BE2C (cell line): Measurements from ENCODE around the gene CNKSR3.

ENCODE experiments used
- DNase-seq: peaks from one replicate; pipeline ENCODE4 v3.0.0-alpha.2; 2020
- H3K27me3 ChIP-seq: fragments of 250-450 bp; sonication (Bioruptor Pico); 2 replicates; pipeline ENCODE4 v1.5.1; 2020; ENCODE audit warnings: mild to moderate bottlenecking
- H3K36me3 ChIP-seq: fragments of 250-450 bp; sonication (Bioruptor Pico); 2 replicates; pipeline ENCODE4 v1.5.1; 2020; ENCODE audit warnings: mild to moderate bottlenecking
- H3K4me1 ChIP-seq: fragments of 250-450 bp; sonication (Bioruptor Pico); 2 replicates; pipeline ENCODE4 v1.5.1; 2020
- H3K4me3 ChIP-seq: 2 replicates; pipeline ENCODE4 v1.5.1; 2011; ENCODE audit warnings: low read depth, low read length
- H3K9me3 ChIP-seq: fragments of 250-450 bp; sonication (Bioruptor Pico); 2 replicates; pipeline ENCODE4 v1.5.1; 2020
- TF ChIP-seq, protein P1 (sequence below): IDR thresholded peaks from 2 replicates; pipeline ENCODE4 v1.5.1; 2012; ENCODE audit warnings: mild to moderate bottlenecking, low read depth, low read length

The CNKSR3 gene

DNA sequence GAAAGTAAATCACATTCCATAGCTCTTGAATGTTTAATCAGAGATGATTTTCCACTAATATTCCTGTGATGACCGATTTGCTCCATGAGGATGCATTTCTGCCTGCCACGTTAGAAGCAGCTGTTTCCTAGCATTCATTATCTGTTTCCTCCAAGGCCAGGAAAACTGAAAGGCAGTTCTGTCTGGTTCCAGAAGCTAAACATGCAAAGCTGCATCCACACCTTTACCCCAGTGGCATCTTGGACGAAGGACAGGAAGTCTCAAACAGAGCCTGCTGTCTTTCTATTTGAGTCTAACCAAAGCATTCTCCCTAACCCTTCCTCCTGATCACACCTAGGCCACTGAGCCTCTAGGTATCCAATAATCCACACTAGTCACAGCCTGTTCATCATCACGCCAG, 27.6 kb downstream of the CNKSR3 start:
- TF ChIP-seq, protein P1, sequence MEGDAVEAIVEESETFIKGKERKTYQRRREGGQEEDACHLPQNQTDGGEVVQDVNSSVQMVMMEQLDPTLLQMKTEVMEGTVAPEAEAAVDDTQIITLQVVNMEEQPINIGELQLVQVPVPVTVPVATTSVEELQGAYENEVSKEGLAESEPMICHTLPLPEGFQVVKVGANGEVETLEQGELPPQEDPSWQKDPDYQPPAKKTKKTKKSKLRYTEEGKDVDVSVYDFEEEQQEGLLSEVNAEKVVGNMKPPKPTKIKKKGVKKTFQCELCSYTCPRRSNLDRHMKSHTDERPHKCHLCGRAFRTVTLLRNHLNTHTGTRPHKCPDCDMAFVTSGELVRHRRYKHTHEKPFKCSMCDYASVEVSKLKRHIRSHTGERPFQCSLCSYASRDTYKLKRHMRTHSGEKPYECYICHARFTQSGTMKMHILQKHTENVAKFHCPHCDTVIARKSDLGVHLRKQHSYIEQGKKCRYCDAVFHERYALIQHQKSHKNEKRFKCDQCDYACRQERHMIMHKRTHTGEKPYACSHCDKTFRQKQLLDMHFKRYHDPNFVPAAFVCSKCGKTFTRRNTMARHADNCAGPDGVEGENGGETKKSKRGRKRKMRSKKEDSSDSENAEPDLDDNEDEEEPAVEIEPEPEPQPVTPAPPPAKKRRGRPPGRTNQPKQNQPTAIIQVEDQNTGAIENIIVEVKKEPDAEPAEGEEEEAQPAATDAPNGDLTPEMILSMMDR: no peak
- peaks cover 26% of the 10 kb centered on the region for H3K4me1 ChIP-seq

DNA sequence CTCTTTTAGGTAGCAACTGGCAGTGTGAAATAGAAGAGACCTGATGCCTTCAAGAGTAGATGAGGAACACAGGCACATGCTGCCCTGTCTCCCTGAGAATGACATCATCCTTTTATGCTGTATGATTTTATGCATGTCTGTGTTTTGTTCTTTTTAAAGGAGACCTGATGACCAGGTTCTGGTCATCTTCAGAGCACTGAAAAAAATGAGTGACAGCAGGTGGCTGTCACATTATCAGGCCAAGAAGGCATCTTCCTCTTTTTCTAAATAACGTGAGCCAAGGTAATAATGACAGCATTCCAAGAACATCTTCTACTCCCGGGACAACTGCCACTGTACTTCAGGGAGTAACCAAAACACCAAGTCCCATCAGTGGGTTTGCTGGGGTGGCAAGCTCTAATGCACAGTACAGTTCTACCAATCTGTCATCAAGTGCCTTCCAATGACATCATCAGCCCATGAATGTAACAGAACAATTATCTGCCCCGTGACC, 28.9 kb downstream of the CNKSR3 start:
- no peaks in the 10 kb centered on the region for H3K36me3 ChIP-seq
- TF ChIP-seq, protein P1: no peak
- DNase-seq: no peak
- peaks cover 20% of the 10 kb centered on the region for H3K4me1 ChIP-seq
- no peaks in the 10 kb centered on the region for H3K9me3 ChIP-seq
- H3K27me3 ChIP-seq: no peaks in the 10 kb centered on the region
- no peak overlapping the region for H3K4me3 ChIP-seq

More for the DNA sequence above, 27.6 kb downstream of the CNKSR3 start:
- Histone ChIP-seq H3K4me3 (no peak overlapping the region), H3K36me3 (no peaks in the 10 kb centered on the region), H3K9me3 (no peaks in the 10 kb centered on the region), H3K27me3 (no peaks in the 10 kb centered on the region)
- no peak for DNase-seq

DNA sequence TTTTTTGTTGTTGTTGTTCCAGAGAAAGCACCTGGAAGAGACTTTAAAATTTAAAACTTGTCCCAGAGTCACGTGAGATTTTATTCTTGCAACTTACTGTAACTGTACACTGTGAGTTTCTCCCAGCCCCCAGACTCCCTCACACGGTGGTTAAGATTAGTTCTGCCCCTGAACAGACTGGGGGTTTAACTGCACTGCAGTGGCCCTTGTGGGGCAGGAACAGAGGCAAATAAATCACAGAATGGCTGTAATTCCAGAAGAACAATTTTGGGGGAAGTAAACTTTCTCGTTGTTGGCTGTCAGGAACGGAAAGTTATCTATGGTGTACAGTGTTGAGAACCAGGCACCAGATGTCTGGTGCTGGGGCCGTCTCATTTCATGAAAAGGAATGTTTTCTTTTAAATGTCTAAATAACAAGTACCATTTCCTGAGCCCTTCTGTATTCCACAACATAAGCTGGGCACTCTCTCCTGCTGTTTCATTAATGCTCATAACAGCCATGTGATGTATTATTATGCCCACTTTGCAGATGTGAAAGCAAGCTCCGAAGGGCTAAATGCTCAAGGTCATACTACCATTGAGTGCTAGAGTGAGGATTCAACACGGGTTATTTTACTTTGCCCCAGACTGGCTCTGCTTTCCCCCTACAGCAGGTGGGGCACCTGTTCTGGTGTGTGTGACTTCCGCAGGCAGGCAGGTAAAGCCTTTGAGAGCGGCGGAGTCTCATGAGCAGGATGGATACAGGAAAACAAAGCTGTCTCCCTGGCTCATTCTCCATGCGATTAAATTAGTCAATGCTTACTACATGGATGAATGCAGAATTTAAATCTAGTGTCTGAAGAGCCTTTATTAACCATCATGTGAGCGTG, 30.5 kb downstream of the CNKSR3 start:
- no peak overlapping the region for H3K4me3 ChIP-seq
- H3K9me3 ChIP-seq: no peaks in the 10 kb centered on the region
- H3K27me3 ChIP-seq: no peaks in the 10 kb centered on the region
- H3K36me3 ChIP-seq: no peaks in the 10 kb centered on the region
- TF ChIP-seq, protein P1: no peak
- H3K4me1 ChIP-seq: peaks cover 20% of the 10 kb centered on the region
- no peak for DNase-seq

DNA sequence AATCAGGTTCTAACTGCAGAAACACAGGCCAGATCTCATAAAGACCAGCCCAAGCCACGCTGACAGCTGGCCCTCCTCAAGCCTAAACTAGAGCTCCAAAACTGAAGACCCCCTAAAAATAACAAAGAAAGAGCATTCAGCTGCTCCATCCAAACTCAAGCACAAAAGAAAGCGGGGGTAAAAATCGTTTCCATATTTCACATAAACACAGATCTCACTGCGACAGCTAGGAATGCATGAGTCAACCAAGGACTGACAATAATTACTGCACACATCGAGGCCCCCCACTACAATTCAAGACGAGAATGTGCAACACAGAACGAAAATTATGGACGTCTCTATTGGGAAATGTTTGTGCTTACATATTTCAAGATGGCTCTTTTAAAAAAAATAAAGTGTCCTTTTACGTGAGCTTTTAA, 31.1 kb downstream of the CNKSR3 start:
- no peak overlapping the region for H3K4me3 ChIP-seq
- H3K4me1 ChIP-seq: peaks cover 20% of the 10 kb centered on the region
- H3K9me3 ChIP-seq: no peaks in the 10 kb centered on the region
- TF ChIP-seq, protein P1: no peak
- H3K27me3 ChIP-seq: no peaks in the 10 kb centered on the region
- DNase-seq: no peak
- H3K36me3 ChIP-seq: no peaks in the 10 kb centered on the region; the same call in 1 of the 2 replicates

DNA sequence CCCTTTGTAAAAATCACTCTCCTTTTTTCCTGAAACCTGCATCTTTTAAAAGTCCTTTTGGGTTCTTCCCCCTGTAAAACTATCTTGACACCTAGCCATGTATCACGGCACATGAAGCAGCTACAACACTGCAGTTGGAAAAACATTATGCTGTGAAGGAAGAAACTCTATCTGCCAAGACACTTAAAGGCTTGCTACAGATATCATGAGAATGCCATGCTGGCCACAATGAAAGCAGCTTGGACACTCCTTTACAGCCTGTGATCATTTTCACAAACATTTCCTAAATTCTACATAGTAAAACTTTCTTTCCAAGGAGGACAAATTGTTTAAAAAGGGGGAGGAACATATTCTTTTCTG, 31.8 kb downstream of the CNKSR3 start:
- H3K36me3 ChIP-seq: no peaks in the 10 kb centered on the region; the same call in 1 of the 2 replicates
- H3K4me3 ChIP-seq: no peak overlapping the region
- H3K9me3 ChIP-seq: no peaks in the 10 kb centered on the region
- no peaks in the 10 kb centered on the region for H3K27me3 ChIP-seq
- no peak for DNase-seq
- peaks cover 20% of the 10 kb centered on the region for H3K4me1 ChIP-seq
- TF ChIP-seq, protein P1: no peak
